Stomach (tissue), 4 donors: ENCODE data around the gene FNDC1.

Experiments used
- CTCF ChIP-seq, 7 experiments: fragments of 450-650 bp in 4 of 7; fragments of 200-600 bp in 3 of 7; sonication (generic) in 3 of 7; IDR thresholded peaks; one replicate each; pipeline ENCODE4 v1.5.1; 2016 to 2019; ENCODE audit warnings: antibody characterized with exemption in 7 of 7, control low read depth in 2 of 7, mild to moderate bottlenecking in 1 of 7
- EP300 ChIP-seq: sonication (generic); formaldehyde crosslinking; IDR thresholded peaks from one replicate; pipeline ENCODE4 v1.6.1; 2017; ENCODE audit warnings: antibody characterized with exemption
- POLR2A ChIP-seq, 4 donors: fragments of 450-650 bp; IDR thresholded peaks; one replicate each; pipeline ENCODE4 v1.6.1; 2016; ENCODE audit warnings: antibody characterized with exemption in 4 of 4, control low read depth in 2 of 4, mild to moderate bottlenecking in 1 of 4, moderate library complexity in 1 of 4
- POLR2AphosphoS5 ChIP-seq, 3 donors: sonication (generic); formaldehyde crosslinking; IDR thresholded peaks; one replicate each; pipeline ENCODE4 v1.6.1; 2016; ENCODE audit warnings: antibody characterized with exemption in 3 of 3

- TF ChIP-seq CTCF (IDR thresholded peaks at IDR 0.05), result no peak
- no peak for TF ChIP-seq POLR2A (IDR thresholded peaks at IDR 0.05)
- TF ChIP-seq EP300, result no peak
- no peak for TF ChIP-seq POLR2AphosphoS5 (IDR thresholded peaks at IDR 0.05)
These were observed 98.0 kb downstream of the FNDC1 start for GRCh38 chr6:159267165-159267564.
